GM21786 (cell line): ENCODE measurements around the gene MARCHF10.

Source experiments
- ATAC-seq: cut with Tn5 transposase; IDR thresholded peaks from one replicate; pipeline ENCODE4 v1.9.1; 2021; ENCODE audit not compliant: unreplicated experiment

Gene MARCHF10

GRCh38 chr17:62755141-62755851 is 52.8 kb downstream of the MARCHF10 start:
- ATAC-seq = no peak

GRCh38 chr17:62754631-62755030 is 53.5 kb downstream of the MARCHF10 start:
- ATAC-seq = no peak

- no peak for ATAC-seq
Measured at GRCh38 chr17:62753562-62753961, 54.6 kb downstream of the MARCHF10 start.

DNA sequence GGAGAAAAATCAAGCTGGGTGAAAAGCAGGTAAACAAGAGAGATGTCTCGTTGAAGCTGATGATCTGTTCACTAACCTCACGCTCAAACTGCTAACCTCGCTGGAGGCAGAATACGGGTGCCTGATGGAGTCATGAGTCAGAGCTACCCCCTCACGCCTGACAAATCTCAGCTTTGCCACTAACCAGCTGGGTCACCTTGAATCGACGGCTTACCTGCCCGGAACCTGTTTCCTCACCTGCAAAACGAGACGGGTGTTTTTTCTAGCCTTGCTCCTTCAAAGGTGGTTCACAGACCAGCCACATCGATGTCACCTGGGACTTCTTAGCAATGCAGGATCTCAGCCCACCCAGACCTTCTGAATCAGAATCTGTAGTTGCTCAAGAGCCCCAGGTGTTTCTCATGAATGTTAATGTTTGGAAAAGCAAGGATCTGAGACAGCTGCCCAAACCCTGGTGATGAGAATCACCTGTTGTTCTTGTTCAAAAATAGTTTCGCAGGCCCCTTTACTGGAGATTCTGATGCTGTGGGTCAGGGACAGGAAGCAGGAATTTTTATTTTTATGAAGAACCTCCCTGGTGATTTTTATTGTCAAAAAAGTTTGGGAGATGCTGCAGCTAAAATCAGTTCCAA is 56.9 kb downstream of the MARCHF10 start:
- no peak for ATAC-seq

- no peak for ATAC-seq
Measured at GRCh38 chr17:62750631-62751051, 57.5 kb downstream of the MARCHF10 start.

DNA sequence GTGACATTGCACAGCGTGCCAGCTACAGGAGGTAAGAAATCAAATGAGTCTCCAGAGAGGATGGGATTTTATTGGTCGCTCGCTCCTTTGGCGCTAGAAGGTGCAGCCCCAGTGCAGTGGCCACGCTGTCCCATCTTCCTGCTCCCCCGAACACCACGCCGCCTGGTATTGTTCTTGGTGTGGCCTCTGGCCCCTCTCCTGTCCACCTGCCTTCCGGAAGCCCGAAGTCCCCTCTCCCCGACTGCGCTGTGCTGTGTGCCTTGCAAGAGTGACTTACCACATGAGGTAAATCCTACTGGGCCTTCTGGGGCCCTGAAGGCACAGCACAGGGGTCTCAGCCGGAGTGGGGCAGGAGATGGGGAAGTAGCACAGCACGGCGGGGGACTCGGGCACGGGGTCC is 58.2 kb downstream of the MARCHF10 start:
- ATAC-seq = no peak

- ATAC-seq = no peak
Measured at GRCh38 chr17:62746941-62747340, 61.2 kb downstream of the MARCHF10 start.

DNA sequence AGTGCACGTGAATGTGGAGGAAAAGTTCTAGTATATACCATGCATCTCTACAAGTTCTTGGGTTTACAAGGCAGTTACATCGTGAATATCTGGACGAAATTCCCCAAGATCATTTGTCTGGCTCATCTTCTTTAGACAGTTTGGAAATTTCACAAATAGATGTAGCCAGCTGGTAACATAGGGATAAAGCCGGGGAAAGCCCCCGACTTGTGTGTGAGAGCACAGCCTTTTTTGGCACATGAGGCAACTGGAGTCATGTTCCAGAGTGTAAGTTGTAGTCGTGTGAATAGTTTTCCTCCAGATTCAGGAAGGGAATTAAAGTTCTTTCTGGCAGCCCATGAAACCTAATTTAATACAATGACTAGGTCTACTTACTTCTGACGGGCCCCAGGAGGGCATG is 62.3 kb downstream of the MARCHF10 start:
- ATAC-seq = no peak

- no peak for ATAC-seq
Measured at GRCh38 chr17:62744259-62744658, 63.9 kb downstream of the MARCHF10 start.

DNA sequence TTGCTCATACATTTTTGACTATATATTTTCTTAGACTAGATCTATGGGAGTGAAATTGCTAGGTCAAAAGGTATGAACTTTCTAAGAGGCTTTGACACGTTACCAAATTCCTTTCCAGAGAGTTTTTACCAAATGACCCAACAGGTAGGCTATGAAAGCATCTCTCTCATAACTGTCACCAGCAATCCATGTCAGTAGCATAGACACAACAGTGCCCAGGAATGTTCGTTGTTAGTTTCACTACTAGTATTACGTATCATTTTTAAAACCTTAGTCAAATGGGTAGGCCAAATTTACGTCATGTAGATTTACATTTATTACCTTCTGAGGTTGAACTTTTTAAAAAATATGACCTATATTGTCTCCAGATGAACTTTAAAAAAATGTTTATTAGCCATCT is 66.8 kb downstream of the MARCHF10 start:
- ATAC-seq = no peak

- no peak for ATAC-seq
Measured at GRCh38 chr17:62739645-62740388, 68.3 kb downstream of the MARCHF10 start.

DNA sequence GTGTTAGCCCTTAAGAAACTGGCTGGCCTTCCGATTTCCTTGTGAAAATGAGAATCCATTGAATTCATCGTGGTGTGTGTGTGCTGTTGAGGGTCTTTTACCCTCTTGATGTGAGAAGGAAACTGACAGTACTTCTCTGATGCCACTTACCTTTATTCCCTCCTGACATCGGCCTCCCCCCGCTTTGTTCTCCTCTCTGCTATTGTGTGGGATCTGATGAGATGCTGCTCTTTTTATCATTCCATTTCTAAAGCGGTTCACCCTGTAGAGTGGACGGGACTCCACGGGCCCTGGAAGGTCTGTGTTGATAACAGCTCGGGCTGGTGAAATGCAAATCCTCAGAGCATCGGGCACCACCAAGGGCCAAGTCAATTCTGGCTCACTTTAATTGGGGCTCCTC is 69.8 kb downstream of the MARCHF10 start:
- ATAC-seq = no peak

DNA sequence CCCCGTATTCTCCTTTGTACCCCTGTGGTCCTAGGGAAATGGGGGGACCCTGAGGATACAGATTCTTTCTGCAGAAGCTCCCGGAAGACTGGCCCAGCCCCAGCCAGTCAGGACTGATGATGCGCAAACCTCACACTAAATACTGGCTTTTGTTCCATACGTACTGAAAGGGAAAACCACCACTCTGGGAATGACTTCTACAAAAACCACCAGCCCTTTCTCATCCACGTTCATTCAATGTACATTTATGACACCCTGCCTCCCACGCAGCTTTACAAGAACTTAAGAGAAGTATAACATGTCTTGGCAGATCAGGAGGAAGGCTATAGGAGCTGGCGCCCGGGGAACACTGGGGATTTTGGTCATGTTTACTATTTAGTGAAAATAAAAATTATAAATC is 70.6 kb downstream of the MARCHF10 start:
- no peak for ATAC-seq

DNA sequence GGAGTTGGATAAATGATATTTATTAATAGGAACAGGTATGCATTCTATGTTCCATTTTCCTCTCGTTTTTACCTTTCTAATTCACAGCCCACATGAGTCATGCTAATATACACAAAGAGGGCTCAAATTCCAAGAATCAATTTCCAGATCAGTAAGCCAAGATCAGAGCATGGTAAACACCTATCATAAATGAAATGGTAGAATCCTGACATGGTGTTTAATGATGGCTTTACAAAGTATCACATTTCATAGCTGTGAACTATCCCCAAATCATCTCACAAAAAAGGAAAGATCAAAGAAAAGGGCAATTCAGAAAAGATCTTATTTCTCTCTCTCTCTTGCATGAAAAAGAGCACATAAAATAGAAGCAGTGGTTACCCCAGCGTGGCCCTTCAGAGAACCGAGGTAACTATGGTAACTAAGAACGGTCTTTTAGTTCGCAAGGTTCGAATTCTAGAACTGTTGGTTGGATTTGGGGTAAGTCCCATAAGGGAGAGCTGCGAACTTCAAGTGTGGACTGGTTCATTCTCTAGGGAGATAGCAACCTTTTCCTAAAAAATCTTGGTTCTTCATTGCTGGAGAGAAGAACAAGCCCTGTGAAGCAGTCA is 73.0 kb downstream of the MARCHF10 start:
- ATAC-seq = no peak

DNA sequence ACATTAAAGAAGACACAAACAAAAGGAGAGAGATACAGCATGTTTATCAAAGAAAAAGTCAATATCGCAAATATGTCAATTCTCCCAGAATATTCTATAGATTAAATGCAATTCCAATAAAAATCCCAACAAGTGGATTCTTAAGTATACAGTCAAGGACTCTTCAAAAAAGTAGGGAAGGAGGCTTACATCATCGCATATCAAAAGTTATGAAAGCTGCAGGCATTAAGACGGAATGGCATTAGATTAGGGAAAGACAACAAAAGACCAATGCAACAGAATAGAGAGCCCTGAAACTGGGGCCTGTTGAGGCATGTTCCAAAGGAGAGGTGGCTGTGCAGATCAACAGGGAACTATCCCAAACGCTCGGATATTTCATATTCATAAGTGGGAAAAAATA is 76.0 kb downstream of the MARCHF10 start:
- ATAC-seq = no peak

GRCh38 chr17:62727916-62728672 is 80.0 kb downstream of the MARCHF10 start:
- ATAC-seq = no peak

DNA sequence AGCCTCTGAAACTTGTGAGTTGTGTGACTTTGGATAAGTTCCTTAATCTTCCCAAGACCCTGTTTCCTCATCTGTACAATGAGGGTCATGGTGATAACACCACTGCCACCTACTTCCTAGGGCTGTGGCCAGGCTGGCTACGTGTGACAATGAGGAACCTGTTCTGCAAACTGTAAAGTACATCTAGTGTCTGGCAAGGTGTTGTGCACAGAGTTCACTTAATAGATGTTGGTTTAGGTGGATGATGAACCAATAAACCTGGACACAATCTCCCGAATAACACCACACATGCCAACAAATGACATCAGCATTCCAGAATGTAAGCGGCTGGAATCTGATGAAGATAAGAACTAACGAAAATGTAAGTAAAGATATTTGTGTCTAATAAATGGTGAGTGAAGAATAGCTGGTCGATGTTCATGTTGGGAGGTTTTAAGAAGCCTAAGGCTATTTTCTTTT is 82.3 kb downstream of the MARCHF10 start:
- ATAC-seq = no peak

- ATAC-seq = peak; percentile 93
Measured at GRCh38 chr17:62724398-62725146, 83.5 kb downstream of the MARCHF10 start.

- ATAC-seq = no peak
Measured at GRCh38 chr17:62723842-62724241, 84.3 kb downstream of the MARCHF10 start.

DNA sequence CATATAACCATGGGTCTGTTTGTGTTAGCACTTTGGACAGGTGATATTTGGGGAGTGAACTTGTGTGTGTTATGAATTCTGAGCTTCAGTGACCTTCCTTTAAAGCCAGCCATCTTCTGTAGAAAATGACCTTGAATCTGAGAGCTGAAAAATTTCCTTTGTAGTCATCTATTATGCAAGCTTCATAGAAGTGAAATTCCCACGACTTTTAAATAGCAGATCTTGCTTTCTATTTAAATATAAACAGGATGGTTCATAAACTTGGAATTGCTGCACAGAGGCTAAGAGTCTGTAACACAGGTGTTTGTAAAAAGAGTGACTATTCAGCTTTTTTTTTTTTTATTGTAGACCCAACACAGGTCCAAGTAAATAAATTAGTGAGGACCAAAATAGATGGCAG is 85.5 kb downstream of the MARCHF10 start:
- ATAC-seq = no peak
